Mucosa of stomach (tissue), 1 donor: Measurements from ENCODE around the gene CHAF1A.

Source experiments
- H3K27me3 ChIP-seq: one replicate; pipeline ENCODE4 v1.7.0; 2013; ENCODE audit warnings: mild to moderate bottlenecking, low read length; ENCODE audit not compliant: control insufficient read depth, insufficient read depth
- H3K36me3 ChIP-seq: one replicate; pipeline ENCODE4 v1.7.0; 2013; ENCODE audit warnings: low read length; ENCODE audit not compliant: control insufficient read depth, insufficient read depth
- H3K4me1 ChIP-seq: one replicate; pipeline ENCODE4 v1.7.0; 2013; ENCODE audit warnings: mild to moderate bottlenecking, low read length; ENCODE audit not compliant: control insufficient read depth, insufficient read depth
- H3K4me3 ChIP-seq: one replicate; pipeline ENCODE4 v1.7.0; 2013; ENCODE audit warnings: low read length
- H3K9ac ChIP-seq: one replicate; pipeline ENCODE4 v1.7.0; 2013; ENCODE audit warnings: mild to moderate bottlenecking, low read length, moderate library complexity
- H3K9me3 ChIP-seq: one replicate; pipeline ENCODE4 v1.7.0; 2013; ENCODE audit warnings: mild to moderate bottlenecking, low read length, moderate library complexity; ENCODE audit not compliant: control insufficient read depth
- donor health status: Pancreatic carcinoma.

The CHAF1A gene

DNA sequence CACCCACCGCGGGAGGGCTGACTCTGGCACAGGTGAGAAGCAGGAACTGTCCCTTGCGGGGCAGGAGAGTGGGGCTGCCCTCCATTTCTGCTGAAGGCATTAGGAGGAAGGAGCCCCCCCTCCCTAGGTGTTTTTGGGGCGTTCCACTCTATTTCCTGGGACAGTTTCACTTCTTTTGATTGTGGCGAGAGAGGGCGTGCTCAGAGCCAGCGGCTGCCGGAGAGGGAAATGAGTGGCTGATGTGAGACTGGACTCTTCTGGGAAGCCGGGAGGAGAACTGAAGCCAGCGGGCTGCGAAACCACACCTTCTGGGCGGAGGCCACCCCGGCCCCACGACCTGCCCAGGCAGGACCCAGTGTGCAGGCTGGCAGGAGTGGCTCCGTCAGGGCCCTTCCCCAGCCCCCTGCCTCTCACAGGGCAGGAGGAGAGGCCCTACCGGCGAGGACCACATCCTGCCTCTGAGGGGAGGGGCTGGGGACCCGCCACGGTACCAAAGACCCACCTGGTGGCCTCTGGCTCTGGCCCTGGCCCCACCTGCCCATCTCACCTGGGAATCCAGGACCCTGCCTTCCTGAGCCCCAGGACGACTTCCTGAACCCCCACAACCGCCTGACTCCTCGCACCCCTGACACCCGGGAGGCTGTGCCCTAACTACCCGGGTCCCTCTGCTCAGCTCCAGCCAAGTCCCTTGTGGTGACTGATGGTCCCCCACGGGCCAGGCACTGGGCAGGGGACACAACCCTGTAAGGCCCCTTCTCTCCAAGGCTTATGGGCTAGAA is 33.1 kb upstream of the CHAF1A start:
- Histone ChIP-seq H3K36me3 (no peaks in the 10 kb centered on the region), H3K4me3 (no peak overlapping the region), H3K27me3 (no peaks in the 10 kb centered on the region), H3K9me3 (no peaks in the 10 kb centered on the region), H3K4me1 (peaks cover 53% of the 10 kb centered on the region), H3K9ac (peak overlapping the region; percentile 61)

DNA sequence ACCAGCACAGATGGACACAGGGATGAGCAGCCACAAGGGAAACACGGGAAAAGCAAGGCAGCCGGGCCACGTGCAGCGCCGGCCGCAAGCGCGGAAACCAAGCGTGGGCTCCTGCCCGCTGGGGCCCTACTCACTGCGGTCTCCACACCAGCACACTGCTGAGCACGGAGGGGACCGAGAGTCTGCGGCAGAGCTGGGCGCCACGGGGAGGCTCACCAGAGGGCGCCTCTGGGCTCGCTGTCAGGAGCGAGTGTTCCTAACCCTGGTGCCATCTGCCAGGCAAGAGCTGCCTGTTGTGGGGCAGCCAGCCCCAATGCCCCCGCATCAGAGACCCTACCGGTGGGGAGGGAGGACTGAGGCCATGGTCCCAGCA is 32.6 kb upstream of the CHAF1A start:
- Histone ChIP-seq H3K4me1 (peaks cover 59% of the 10 kb centered on the region), H3K27me3 (no peaks in the 10 kb centered on the region), H3K9me3 (no peaks in the 10 kb centered on the region), H3K36me3 (no peaks in the 10 kb centered on the region), H3K9ac (peak overlapping the region; percentile 61), H3K4me3 (no peak overlapping the region)

GRCh38 chr19:4370418-4371041 is 31.9 kb upstream of the CHAF1A start:
- Histone ChIP-seq H3K36me3 (no peaks in the 10 kb centered on the region), H3K4me3 (no peak overlapping the region), H3K4me1 (peaks cover 65% of the 10 kb centered on the region), H3K9ac (peak overlapping the region; percentile 18), H3K27me3 (no peaks in the 10 kb centered on the region), H3K9me3 (no peaks in the 10 kb centered on the region)

DNA sequence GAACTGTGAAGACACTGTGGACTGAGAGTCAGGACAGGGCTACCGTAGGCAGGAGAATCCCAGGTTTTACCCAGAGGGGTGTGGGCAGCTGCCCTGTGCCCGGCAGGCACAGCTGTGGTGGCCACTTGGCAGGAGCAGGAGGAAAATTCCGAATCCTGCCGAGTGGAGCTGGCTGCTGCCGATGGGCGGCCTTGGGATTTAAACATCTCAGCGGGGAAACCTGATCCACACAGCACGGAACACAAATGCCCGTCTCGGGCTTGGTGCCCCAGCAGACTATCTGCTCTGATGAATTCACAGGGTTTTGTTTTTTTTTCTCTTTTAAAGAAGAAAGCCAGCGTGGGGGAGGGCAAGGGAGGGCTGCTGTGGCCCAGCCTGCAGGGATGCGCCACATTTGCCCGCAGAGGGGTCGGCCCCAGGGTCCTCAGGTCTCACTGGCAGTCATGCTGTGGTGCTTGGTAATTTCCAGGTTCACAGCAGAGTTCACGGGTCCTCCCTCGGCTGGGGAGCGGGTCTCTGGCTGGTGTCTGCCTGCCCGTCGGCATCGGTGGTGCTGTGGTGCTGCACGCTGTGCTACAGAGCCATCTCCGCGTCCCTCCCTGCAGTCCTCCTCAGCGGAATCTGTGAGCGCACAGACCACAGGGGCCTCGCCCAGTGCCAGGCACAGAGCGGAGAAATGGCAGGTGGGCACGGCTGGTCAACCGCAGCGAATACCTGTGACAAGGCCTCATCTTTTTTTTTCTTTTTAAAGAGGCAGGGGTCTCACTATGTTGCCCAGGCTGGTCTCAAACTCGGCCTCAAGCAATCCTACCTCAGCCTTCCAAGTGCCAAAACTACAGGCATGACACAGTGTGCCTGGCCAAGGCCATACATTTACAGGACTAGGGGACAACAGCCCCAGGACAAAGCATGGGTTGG is 30.9 kb upstream of the CHAF1A start:
- no peaks in the 10 kb centered on the region for H3K27me3 ChIP-seq
- H3K36me3 ChIP-seq = no peaks in the 10 kb centered on the region
- H3K9me3 ChIP-seq = no peaks in the 10 kb centered on the region
- H3K9ac ChIP-seq = no peak overlapping the region
- H3K4me1 ChIP-seq = peaks cover 75% of the 10 kb centered on the region
- no peak overlapping the region for H3K4me3 ChIP-seq

DNA sequence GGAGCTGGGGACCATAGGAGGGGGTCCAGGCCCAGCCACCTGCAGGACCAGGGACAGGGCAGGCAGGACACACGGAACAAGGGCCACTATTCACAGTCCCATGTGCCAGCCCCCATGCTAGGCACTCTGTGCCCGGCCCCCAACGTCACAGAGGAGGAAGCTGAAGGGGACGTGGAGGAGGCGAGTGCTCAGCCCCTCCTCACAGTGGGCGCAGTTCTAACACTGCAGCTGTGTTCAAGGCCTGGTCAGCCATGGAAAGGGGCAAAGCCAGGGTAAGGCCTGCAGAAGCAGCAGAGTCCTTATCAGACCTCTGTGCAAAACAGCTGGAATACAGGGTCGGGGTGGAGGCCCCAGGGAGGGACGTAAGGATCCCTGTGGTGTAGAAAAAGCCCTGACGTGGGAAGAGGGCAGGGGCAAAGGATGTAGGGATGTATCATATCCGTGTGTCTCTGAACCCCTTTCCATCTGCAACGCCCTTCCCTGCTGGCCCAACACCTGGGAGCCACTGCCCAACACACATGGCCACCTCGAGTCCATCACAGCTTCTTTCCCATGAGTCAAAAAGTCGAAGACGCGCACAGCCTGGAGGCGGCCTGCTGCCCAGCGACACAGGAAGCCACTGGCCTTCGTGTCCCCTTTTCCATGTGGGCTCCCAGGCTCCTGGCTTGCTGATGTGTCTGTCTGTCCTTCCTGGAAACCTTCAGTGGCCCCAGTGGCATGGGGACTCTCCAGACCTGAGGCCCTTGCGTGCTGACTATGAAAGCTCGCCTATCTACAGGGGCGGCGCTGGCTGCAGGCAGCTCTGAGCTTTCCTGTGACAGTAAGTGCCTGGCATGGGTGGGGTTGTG is 30.1 kb upstream of the CHAF1A start:
- H3K4me1 ChIP-seq = peaks cover 84% of the 10 kb centered on the region
- H3K36me3 ChIP-seq = no peaks in the 10 kb centered on the region
- H3K4me3 ChIP-seq = no peak overlapping the region
- H3K9ac ChIP-seq = peak overlapping the region; percentile 53
- H3K27me3 ChIP-seq = no peaks in the 10 kb centered on the region
- H3K9me3 ChIP-seq = no peaks in the 10 kb centered on the region

DNA sequence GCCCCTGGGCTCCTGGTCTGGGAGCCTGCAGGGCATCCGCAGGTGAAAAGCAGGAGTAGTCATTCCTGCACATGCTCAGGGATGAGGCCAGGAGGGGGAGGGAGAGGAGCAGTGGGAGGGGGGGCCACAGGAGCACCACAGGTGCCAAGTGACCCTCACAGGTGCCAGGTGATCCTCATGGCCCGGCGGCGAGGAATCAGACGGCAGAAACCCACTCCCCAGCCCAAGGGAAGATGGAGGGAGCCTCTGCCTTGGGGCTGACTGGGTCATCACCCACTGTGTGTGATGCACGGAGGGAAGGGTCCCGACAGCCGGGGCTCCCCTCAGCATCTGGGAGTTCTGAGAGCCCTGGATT is 29.4 kb upstream of the CHAF1A start:
- H3K9me3 ChIP-seq = no peaks in the 10 kb centered on the region
- peak overlapping the region; percentile 53 for H3K9ac ChIP-seq
- H3K4me1 ChIP-seq = peaks cover 87% of the 10 kb centered on the region
- no peaks in the 10 kb centered on the region for H3K36me3 ChIP-seq
- no peaks in the 10 kb centered on the region for H3K27me3 ChIP-seq
- H3K4me3 ChIP-seq = no peak overlapping the region

GRCh38 chr19:4373601-4374497 is 28.6 kb upstream of the CHAF1A start:
- Histone ChIP-seq H3K9ac (peak overlapping the region; percentile 53), H3K4me3 (no peak overlapping the region)

DNA sequence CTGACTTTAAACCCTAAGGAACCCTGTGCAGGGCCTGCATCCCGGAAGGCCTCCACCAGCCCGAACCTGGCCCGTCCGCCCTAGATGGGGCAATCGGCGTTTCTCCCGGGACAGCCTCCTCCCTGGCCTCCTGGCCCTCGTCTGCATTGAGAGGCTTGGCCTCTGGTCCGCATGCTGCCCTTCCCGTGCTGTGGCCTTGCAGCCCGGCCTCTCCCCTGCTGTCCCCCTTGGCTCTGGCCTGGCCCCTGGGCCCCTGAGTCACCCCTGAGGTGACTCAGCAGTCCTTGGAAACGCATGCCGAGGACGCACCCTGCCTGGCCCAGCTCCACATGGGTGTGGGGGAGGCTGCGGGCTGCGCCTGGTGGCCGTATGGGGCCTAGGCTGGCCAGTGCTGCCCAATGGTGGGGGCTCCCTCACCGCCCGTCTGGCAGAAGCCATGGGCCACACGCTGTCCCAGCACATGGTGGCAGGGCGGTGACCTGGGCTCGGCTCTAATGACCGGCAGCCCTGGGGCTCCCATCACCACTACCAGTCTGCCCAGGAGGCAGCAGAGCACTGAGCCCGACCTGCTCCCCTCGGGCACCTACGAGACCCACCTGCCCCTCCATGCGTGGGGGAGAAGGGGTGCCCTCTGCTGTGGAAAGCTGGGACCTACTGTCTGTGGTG is 27.8 kb upstream of the CHAF1A start:
- no peaks in the 10 kb centered on the region for H3K27me3 ChIP-seq
- H3K9me3 ChIP-seq = no peaks in the 10 kb centered on the region
- no peak overlapping the region for H3K4me3 ChIP-seq
- peaks cover 86% of the 10 kb centered on the region for H3K4me1 ChIP-seq
- peak overlapping the region; percentile 53 for H3K9ac ChIP-seq
- no peaks in the 10 kb centered on the region for H3K36me3 ChIP-seq

More at GRCh38 chr19:4373601-4374497, 28.6 kb upstream of the CHAF1A start:
- no peaks in the 10 kb centered on the region for H3K27me3 ChIP-seq
- H3K4me1 ChIP-seq = peaks cover 86% of the 10 kb centered on the region
- H3K36me3 ChIP-seq = no peaks in the 10 kb centered on the region
- no peaks in the 10 kb centered on the region for H3K9me3 ChIP-seq

- Histone ChIP-seq H3K4me3 (no peak overlapping the region), H3K27me3 (no peaks in the 10 kb centered on the region), H3K9me3 (no peaks in the 10 kb centered on the region), H3K4me1 (peaks cover 86% of the 10 kb centered on the region), H3K36me3 (no peaks in the 10 kb centered on the region), H3K9ac (peak overlapping the region; percentile 51)
Observed at GRCh38 chr19:4375164-4376027, 27.0 kb upstream of the CHAF1A start.
